Mesenchymal stem cell (in vitro differentiated cells and primary cell): ENCODE data around the gene OTC.
A peak's percentile ranks its signal among the peaks of the same experiment; 100 is the strongest.

ENCODE experiments used
- DNase-seq: peaks from one replicate; pipeline ENCODE4 v3.0.0-alpha.2; 2013
- H2AFZ ChIP-seq: one replicate; pipeline ENCODE4 v1.6.1; 2013; ENCODE audit warnings: low read depth, mild to moderate bottlenecking, control low read depth, inconsistent platforms, low read length, moderate library complexity
- H2AK5ac ChIP-seq: 2 replicates; pipeline ENCODE4 v1.6.1; 2013; ENCODE audit warnings: low read length, moderate library complexity, mild to moderate bottlenecking, inconsistent platforms; ENCODE audit not compliant: severe bottlenecking
- H2BK120ac ChIP-seq: one replicate; pipeline ENCODE4 v1.6.1; 2013; ENCODE audit warnings: low read depth, mild to moderate bottlenecking, inconsistent platforms, low read length, moderate library complexity
- H2BK12ac ChIP-seq, 2 experiments: one replicate each; pipeline ENCODE4 v1.6.1; 2013; ENCODE audit warnings: inconsistent platforms in 2 of 2, low read length in 2 of 2, mild to moderate bottlenecking in 2 of 2, moderate library complexity in 2 of 2, control low read depth in 1 of 2
- H2BK15ac ChIP-seq: one replicate; pipeline ENCODE4 v1.6.1; 2013; ENCODE audit warnings: mild to moderate bottlenecking, low read depth, inconsistent platforms; ENCODE audit not compliant: poor library complexity, severe bottlenecking
- H2BK5ac ChIP-seq: 2 replicates; pipeline ENCODE4 v1.6.1; 2013; ENCODE audit warnings: low read depth, mild to moderate bottlenecking, low read length, control low read depth, inconsistent platforms; ENCODE audit not compliant: poor library complexity, severe bottlenecking
- H3K14ac ChIP-seq, 2 experiments: one replicate each; pipeline ENCODE4 v1.6.1; 2013; ENCODE audit warnings: inconsistent platforms in 2 of 2, low read length in 2 of 2, control low read depth in 1 of 2, mild to moderate bottlenecking in 1 of 2, moderate library complexity in 1 of 2
- H3K18ac ChIP-seq, 2 experiments: one replicate each; pipeline ENCODE4 v1.6.1; 2013; ENCODE audit warnings: inconsistent platforms in 2 of 2, low read length in 2 of 2, control low read depth in 1 of 2, low read depth in 1 of 2, mild to moderate bottlenecking in 1 of 2
- H3K23ac ChIP-seq, 2 experiments: one replicate each; pipeline ENCODE4 v1.6.1; 2013; ENCODE audit warnings: inconsistent platforms in 2 of 2, low read length in 2 of 2, mild to moderate bottlenecking in 2 of 2, moderate library complexity in 2 of 2, control low read depth in 1 of 2
- H3K27ac ChIP-seq: 2 replicates; pipeline ENCODE4 v1.5.1; 2013; ENCODE audit warnings: mild to moderate bottlenecking, moderate library complexity, low read length, control low read depth, inconsistent platforms; ENCODE audit not compliant: poor library complexity, severe bottlenecking
- H3K27me3 ChIP-seq, 2 experiments: 2 replicates each; pipeline versions ENCODE4 v1.6.1 to v1.7.0; 2013; ENCODE audit warnings: low read length in 2 of 2, mild to moderate bottlenecking in 2 of 2, moderate library complexity in 2 of 2, control low read depth in 1 of 2, inconsistent platforms in 1 of 2; ENCODE audit not compliant: control insufficient read depth in 1 of 2, insufficient read depth in 1 of 2
- H3K36me3 ChIP-seq, 2 experiments: 2 replicates each; pipeline versions ENCODE4 v1.6.1 to v1.7.0; 2013; ENCODE audit warnings: low read length in 2 of 2, control low read depth in 1 of 2, inconsistent platforms in 1 of 2, low read depth in 1 of 2, mild to moderate bottlenecking in 1 of 2; ENCODE audit not compliant: insufficient read depth in 2 of 2, control insufficient read depth in 1 of 2
- H3K4ac ChIP-seq, 2 experiments: one replicate each; pipeline ENCODE4 v1.6.1; 2013; ENCODE audit warnings: inconsistent platforms in 2 of 2, low read length in 2 of 2, mild to moderate bottlenecking in 2 of 2, moderate library complexity in 2 of 2, control low read depth in 1 of 2, low read depth in 1 of 2
- H3K4me1 ChIP-seq: 2 replicates; pipeline ENCODE4 v1.6.1; 2013; ENCODE audit warnings: low read depth, low read length, control low read depth; ENCODE audit not compliant: control insufficient read depth, insufficient read depth
- H3K4me2 ChIP-seq: 2 replicates; pipeline ENCODE4 v1.6.1; 2013; ENCODE audit warnings: low read length, mild to moderate bottlenecking, inconsistent platforms; ENCODE audit not compliant: poor library complexity, severe bottlenecking
- H3K4me3 ChIP-seq, 2 experiments: 2 replicates each; pipeline versions ENCODE4 v1.5.1 to v1.7.0; 2013; ENCODE audit warnings: low read length in 2 of 2, mild to moderate bottlenecking in 2 of 2, control low read depth in 1 of 2, low read depth in 1 of 2; ENCODE audit not compliant: insufficient read depth in 1 of 2
- H3K79me1 ChIP-seq: replicated peaks from 2 replicates; pipeline ENCODE4 v1.6.1; 2013; ENCODE audit warnings: mild to moderate bottlenecking, control low read depth, low read length, inconsistent platforms; ENCODE audit not compliant: poor library complexity, severe bottlenecking
- H3K9ac ChIP-seq: 2 replicates; pipeline ENCODE4 v1.7.0; 2013; ENCODE audit warnings: mild to moderate bottlenecking, low read length, moderate library complexity
- H3K9me3 ChIP-seq: 2 replicates; pipeline ENCODE4 v1.7.0; 2013; ENCODE audit warnings: mild to moderate bottlenecking, low read length; ENCODE audit not compliant: control insufficient read depth
- H4K8ac ChIP-seq: one replicate; pipeline ENCODE4 v1.6.1; 2013; ENCODE audit warnings: inconsistent platforms, mild to moderate bottlenecking, low read length, moderate library complexity
- H4K91ac ChIP-seq: one replicate; pipeline ENCODE4 v1.6.1; 2013; ENCODE audit warnings: mild to moderate bottlenecking, low read length, inconsistent platforms
- WGBS: methylation state at CpG from one replicate; pipeline ENCODE4 v1.1.7; 2013; ENCODE audit warnings: mixed read lengths; 5-methylcytosine and 5-hydroxymethylcytosine counted together

The OTC gene

DNA sequence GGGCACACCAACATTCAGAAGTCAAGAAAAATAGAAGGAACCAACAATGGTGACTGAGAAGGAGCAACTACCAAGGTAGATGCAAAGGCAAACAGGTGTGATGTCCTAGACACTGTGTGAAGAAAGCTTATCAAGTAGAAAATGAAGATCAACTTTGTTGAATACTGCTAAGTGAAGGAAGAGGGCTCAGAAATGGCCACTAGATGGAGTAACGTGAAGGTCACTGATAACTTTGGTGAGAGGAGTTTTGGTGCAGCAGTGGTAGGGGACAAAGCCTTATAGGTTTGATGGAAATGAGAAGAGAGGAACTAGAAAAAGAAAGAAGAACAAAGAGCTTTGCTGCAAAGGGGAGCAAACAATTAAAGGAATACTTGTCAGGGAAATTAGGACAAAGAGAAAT lies 23.5 kb downstream of the OTC start:
- WGBS = 3% methylated on average over 1 of the region's 1 CpG
- Histone ChIP-seq H4K91ac (no peak overlapping the region), H3K79me1 (no peaks in the 10 kb centered on the region), H2AK5ac (no peak overlapping the region), H3K4ac (no peak overlapping the region), H2BK120ac (no peak overlapping the region), H3K27ac (no peak overlapping the region), H3K18ac (no peak overlapping the region), H3K4me2 (no peak overlapping the region), H3K4me1 (no peaks in the 10 kb centered on the region), H4K8ac (no peak overlapping the region), H3K23ac (no peak overlapping the region), H2BK5ac (no peak overlapping the region), H2BK12ac (no peak overlapping the region), H3K9me3 (no peaks in the 10 kb centered on the region), H2AFZ (no peak overlapping the region), H3K36me3 (no peaks in the 10 kb centered on the region), H3K4me3 (no peak overlapping the region), H3K27me3 (peaks cover 0 to 41% of the 10 kb centered on the region in 2 experiments), H3K14ac (no peak overlapping the region), H3K9ac (no peak overlapping the region), H2BK15ac (no peak overlapping the region)
- DNase-seq = peak; percentile 0

GRCh38 chrX:38376747-38377146 lies 24.3 kb downstream of the OTC start:
- H2BK5ac ChIP-seq = no peak overlapping the region
- H3K4me3 ChIP-seq = no peak overlapping the region
- no peak overlapping the region for H2AK5ac ChIP-seq
- H3K23ac ChIP-seq = no peak overlapping the region
- peaks cover 0 to 33% of the 10 kb centered on the region in 2 experiments for H3K27me3 ChIP-seq
- H2AFZ ChIP-seq = no peak overlapping the region
- no peak overlapping the region for H3K18ac ChIP-seq
- H3K79me1 ChIP-seq = no peaks in the 10 kb centered on the region
- H3K27ac ChIP-seq = no peak overlapping the region
- no peak overlapping the region for H2BK15ac ChIP-seq
- no peak overlapping the region for H2BK12ac ChIP-seq
- H2BK120ac ChIP-seq = no peak overlapping the region
- no peak for DNase-seq
- WGBS = 100% methylated on average over 1 of the region's 1 CpG
- H3K4me2 ChIP-seq = no peak overlapping the region
- H3K36me3 ChIP-seq = no peaks in the 10 kb centered on the region
- H3K4me1 ChIP-seq = no peaks in the 10 kb centered on the region
- no peak overlapping the region for H4K8ac ChIP-seq
- no peak overlapping the region for H4K91ac ChIP-seq
- no peak overlapping the region for H3K9ac ChIP-seq
- no peaks in the 10 kb centered on the region for H3K9me3 ChIP-seq
- H3K4ac ChIP-seq = no peak overlapping the region
- H3K14ac ChIP-seq = no peak overlapping the region

DNA sequence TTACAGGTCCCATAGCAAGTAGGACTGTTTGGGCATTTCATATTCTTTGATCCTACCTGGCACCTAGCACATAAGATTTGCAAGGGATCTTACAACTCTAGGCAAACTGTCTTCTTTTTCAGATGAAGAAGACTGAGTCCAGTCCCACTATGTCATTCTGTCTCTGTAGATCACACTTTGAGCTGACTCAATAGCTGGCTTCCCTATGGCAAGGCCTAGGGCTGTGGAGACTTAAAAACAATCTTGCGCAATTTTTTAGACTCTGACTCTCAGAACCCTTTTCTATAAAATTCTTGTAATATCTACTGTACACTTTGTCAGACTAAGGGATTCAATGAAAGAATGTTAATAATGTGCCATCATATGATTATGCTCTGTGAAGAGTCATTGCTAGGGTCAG lies 26.7 kb downstream of the OTC start:
- no peak overlapping the region for H2BK15ac ChIP-seq
- no peak overlapping the region for H2BK5ac ChIP-seq
- H3K9me3 ChIP-seq = no peaks in the 10 kb centered on the region
- H2BK12ac ChIP-seq = no peak overlapping the region
- H3K14ac ChIP-seq = no peak overlapping the region
- DNase-seq = no peak
- no peaks in the 10 kb centered on the region for H3K79me1 ChIP-seq
- peaks cover 0 to 26% of the 10 kb centered on the region in 2 experiments for H3K27me3 ChIP-seq
- H3K4me3 ChIP-seq = no peak overlapping the region
- H4K91ac ChIP-seq = no peak overlapping the region
- H2BK120ac ChIP-seq = no peak overlapping the region
- no peak overlapping the region for H3K9ac ChIP-seq
- H3K27ac ChIP-seq = no peak overlapping the region
- no peak overlapping the region for H4K8ac ChIP-seq
- no peak overlapping the region for H2AK5ac ChIP-seq
- no peak overlapping the region for H2AFZ ChIP-seq
- H3K36me3 ChIP-seq = no peaks in the 10 kb centered on the region
- no peaks in the 10 kb centered on the region for H3K4me1 ChIP-seq
- no CpG with 5 or more reads among the region's 1 CpG for WGBS
- no peak overlapping the region for H3K4ac ChIP-seq
- no peak overlapping the region for H3K4me2 ChIP-seq
- no peak overlapping the region for H3K18ac ChIP-seq
- H3K23ac ChIP-seq = no peak overlapping the region

GRCh38 chrX:38382663-38383062 lies 30.3 kb downstream of the OTC start:
- H2BK15ac ChIP-seq = no peak overlapping the region
- no peak overlapping the region for H3K18ac ChIP-seq
- no peak overlapping the region for H2BK12ac ChIP-seq
- H3K4me2 ChIP-seq = no peak overlapping the region
- no peaks in the 10 kb centered on the region for H3K9me3 ChIP-seq
- DNase-seq = no peak
- no peak overlapping the region for H3K4ac ChIP-seq
- H3K36me3 ChIP-seq = no peaks in the 10 kb centered on the region
- no peak overlapping the region for H2BK5ac ChIP-seq
- no peak overlapping the region for H4K91ac ChIP-seq
- no peak overlapping the region for H2AFZ ChIP-seq
- WGBS = no CpG with 5 or more reads among the region's 1 CpG
- no peak overlapping the region for H4K8ac ChIP-seq
- no peaks in the 10 kb centered on the region for H3K79me1 ChIP-seq
- no peak overlapping the region for H3K14ac ChIP-seq
- H2AK5ac ChIP-seq = no peak overlapping the region
- H3K23ac ChIP-seq = no peak overlapping the region
- H3K4me1 ChIP-seq = no peaks in the 10 kb centered on the region
- peaks cover 0 to 18% of the 10 kb centered on the region in 2 experiments for H3K27me3 ChIP-seq
- no peak overlapping the region for H3K9ac ChIP-seq
- H2BK120ac ChIP-seq = no peak overlapping the region
- no peak overlapping the region for H3K27ac ChIP-seq
- no peak overlapping the region for H3K4me3 ChIP-seq
